GM12878 (cell line): ENCODE results near the gene CREB3L1. TPM values are rescaled to one million over a fixed set of nuclear protein-coding genes. Genes with fewer than 3 reads are reported as not detected.

Experiments
- BMI1 ChIP-seq: fragments of 450-650 bp; IDR thresholded peaks from 2 replicates; pipeline ENCODE4 v1.6.1; 2016; ENCODE audit warnings: mild to moderate bottlenecking, moderate library complexity, borderline replicate concordance
- CBFB ChIP-seq: IDR thresholded peaks from 2 replicates; pipeline ENCODE4 v1.6.1; 2016; ENCODE audit warnings: antibody characterized with exemption, low read depth
- CHD2 ChIP-seq: IDR thresholded peaks from 2 replicates; pipeline ENCODE4 v1.6.1; 2011; ENCODE audit warnings: low read depth, low read length, improper control_type of control experiment, borderline replicate concordance
- E4F1 ChIP-seq: fragments of 450-650 bp; IDR thresholded peaks from 2 replicates; pipeline ENCODE4 v1.6.1; 2018; ENCODE audit warnings: borderline replicate concordance, mild to moderate bottlenecking; ENCODE audit not compliant: partially characterized antibody
- HCFC1 ChIP-seq: fragments of 150-350 bp; IDR thresholded peaks from 2 replicates; pipeline ENCODE4 v1.6.1; 2014; ENCODE audit warnings: low read length
- KAT2A ChIP-seq: conservative IDR thresholded peaks from 2 replicates; pipeline ENCODE4 v1.6.1; 2011; ENCODE audit warnings: low read depth, low read length; ENCODE audit not compliant: control insufficient read depth
- MEF2A ChIP-seq: IDR thresholded peaks from 2 replicates; pipeline ENCODE4 v1.6.1; 2011; ENCODE audit warnings: low read depth, mild to moderate bottlenecking, low read length, moderate library complexity; ENCODE audit not compliant: insufficient read depth
- NFYB ChIP-seq: IDR thresholded peaks from 2 replicates; pipeline ENCODE4 v1.6.1; 2011; ENCODE audit warnings: low read depth, mild to moderate bottlenecking, low read length, improper control_type of control experiment, moderate library complexity; ENCODE audit not compliant: insufficient read depth
- NR2C2 ChIP-seq: IDR thresholded peaks from 2 replicates; pipeline ENCODE4 v1.6.1; 2011; ENCODE audit warnings: borderline replicate concordance, low read depth; ENCODE audit not compliant: control insufficient read depth, insufficient read length
- POU2F2 ChIP-seq: IDR thresholded peaks from 3 replicates; pipeline ENCODE4 v1.6.1; 2011; ENCODE audit warnings: low read depth, mild to moderate bottlenecking, low read length, borderline replicate concordance
- SMAD5 ChIP-seq: IDR thresholded peaks from 2 replicates; pipeline ENCODE4 v1.6.1; 2016; ENCODE audit warnings: antibody characterized with exemption, low read depth
- SRF ChIP-seq, 2 experiments: IDR thresholded peaks; 2 replicates each; pipeline ENCODE4 v1.6.1; 2011; ENCODE audit warnings: low read depth in 2 of 2, low read length in 2 of 2, mild to moderate bottlenecking in 1 of 2, moderate library complexity in 1 of 2
- TCF3 ChIP-seq: IDR thresholded peaks from 2 replicates; pipeline ENCODE4 v1.6.1; 2012; ENCODE audit warnings: low read depth, mild to moderate bottlenecking, low read length, borderline replicate concordance; ENCODE audit not compliant: insufficient read depth
- USF2 ChIP-seq: IDR thresholded peaks from 2 replicates; pipeline ENCODE4 v1.6.1; 2011; ENCODE audit warnings: low read depth, low read length, improper control_type of control experiment, borderline replicate concordance
- ZBED1 ChIP-seq: IDR thresholded peaks from 2 replicates; pipeline ENCODE4 v1.6.1; 2016; ENCODE audit warnings: borderline replicate concordance
- polyA plus RNA-seq, 11 experiments: library from polyadenylated mRNA; depleted of rRNA in 4 of 11; unstranded in 6 of 11; stranded (reverse) in 5 of 11; fragments of >200 nt; fragmentation: Nextera tagmentation in 4 of 11; fragmentation: Illumina TruSeq in 1 of 11; extraction: Ambion mirVana in 4 of 11; extraction: Trizol in 1 of 11; gene quantifications; 1 replicate in 1 of 11; 2 replicates in 10 of 11; pipeline versions ENCODE4 v1.2.1 to v1.2.3, GENCODE V29; 2011 to 2016; ENCODE audit warnings: inconsistent platforms in 2 of 11, missing spikeins in 2 of 11, low read depth in 1 of 11
- total RNA-seq, 4 experiments: library from RNA; depleted of rRNA in 3 of 4; stranded (reverse); fragments of >200 nt in 3 of 4; fragmentation: Illumina TruSeq in 1 of 4; extraction: Trizol in 1 of 4; gene quantifications; 2 replicates each; pipeline versions ENCODE4 v1.2.1 to v1.2.3, GENCODE V29; 2013 to 2021
- TF ChIP-seq, protein P1 (sequence below): IDR thresholded peaks from 2 replicates; pipeline ENCODE4 v1.6.1; 2011; ENCODE audit warnings: borderline replicate concordance, low read depth, mild to moderate bottlenecking, moderate library complexity, low read length; ENCODE audit not compliant: insufficient read depth, poor library complexity, severe bottlenecking
- TF ChIP-seq, protein P2 (sequence below): fragments of 450-650 bp; conservative IDR thresholded peaks from 2 replicates; pipeline ENCODE4 v1.6.1; 2017; ENCODE audit warnings: mild to moderate bottlenecking, moderate library complexity
- TF ChIP-seq, protein P3 (sequence below), 3 experiments: IDR thresholded peaks in 2 of 3; conservative IDR thresholded peaks in 1 of 3; 2 replicates each; pipeline ENCODE4 v1.5.1; 2011; ENCODE audit warnings: low read depth in 3 of 3, low read length in 3 of 3, mild to moderate bottlenecking in 3 of 3, control low read depth in 2 of 3, moderate library complexity in 2 of 3, inconsistent platforms in 1 of 3, mixed read lengths in 1 of 3; ENCODE audit not compliant: control insufficient read depth in 2 of 3, insufficient read depth in 1 of 3; ENCODE audit errors: extremely low read depth in 1 of 3

CREB3L1 gene
- total and polyA plus RNA-seq, 10 of the 15 experiments (the other 5 are each of a cell fraction or from before 2014, with no cell fraction given), result 0.03 to 1.4 (median 0.22) TPM

GRCh38 chr11:46346886-46347636 lies 69.6 kb downstream of the CREB3L1 start, which contains the start of gene DGKZ (continued):
- TF ChIP-seq, protein P1, sequence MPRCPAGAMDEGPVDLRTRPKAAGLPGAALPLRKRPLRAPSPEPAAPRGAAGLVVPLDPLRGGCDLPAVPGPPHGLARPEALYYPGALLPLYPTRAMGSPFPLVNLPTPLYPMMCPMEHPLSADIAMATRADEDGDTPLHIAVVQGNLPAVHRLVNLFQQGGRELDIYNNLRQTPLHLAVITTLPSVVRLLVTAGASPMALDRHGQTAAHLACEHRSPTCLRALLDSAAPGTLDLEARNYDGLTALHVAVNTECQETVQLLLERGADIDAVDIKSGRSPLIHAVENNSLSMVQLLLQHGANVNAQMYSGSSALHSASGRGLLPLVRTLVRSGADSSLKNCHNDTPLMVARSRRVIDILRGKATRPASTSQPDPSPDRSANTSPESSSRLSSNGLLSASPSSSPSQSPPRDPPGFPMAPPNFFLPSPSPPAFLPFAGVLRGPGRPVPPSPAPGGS, result no peak
- TF ChIP-seq CHD2, result no peak
- TF ChIP-seq MEF2A, result peak; percentile 60; the same call in 1 of the 2 replicates
- TF ChIP-seq, protein P2, sequence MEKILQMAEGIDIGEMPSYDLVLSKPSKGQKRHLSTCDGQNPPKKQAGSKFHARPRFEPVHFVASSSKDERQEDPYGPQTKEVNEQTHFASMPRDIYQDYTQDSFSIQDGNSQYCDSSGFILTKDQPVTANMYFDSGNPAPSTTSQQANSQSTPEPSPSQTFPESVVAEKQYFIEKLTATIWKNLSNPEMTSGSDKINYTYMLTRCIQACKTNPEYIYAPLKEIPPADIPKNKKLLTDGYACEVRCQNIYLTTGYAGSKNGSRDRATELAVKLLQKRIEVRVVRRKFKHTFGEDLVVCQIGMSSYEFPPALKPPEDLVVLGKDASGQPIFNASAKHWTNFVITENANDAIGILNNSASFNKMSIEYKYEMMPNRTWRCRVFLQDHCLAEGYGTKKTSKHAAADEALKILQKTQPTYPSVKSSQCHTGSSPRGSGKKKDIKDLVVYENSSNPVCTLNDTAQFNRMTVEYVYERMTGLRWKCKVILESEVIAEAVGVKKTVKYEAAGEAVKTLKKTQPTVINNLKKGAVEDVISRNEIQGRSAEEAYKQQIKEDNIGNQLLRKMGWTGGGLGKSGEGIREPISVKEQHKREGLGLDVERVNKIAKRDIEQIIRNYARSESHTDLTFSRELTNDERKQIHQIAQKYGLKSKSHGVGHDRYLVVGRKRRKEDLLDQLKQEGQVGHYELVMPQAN, result peak; percentile 68; the same call in 1 of the 2 replicates
- TF ChIP-seq, protein P3, sequence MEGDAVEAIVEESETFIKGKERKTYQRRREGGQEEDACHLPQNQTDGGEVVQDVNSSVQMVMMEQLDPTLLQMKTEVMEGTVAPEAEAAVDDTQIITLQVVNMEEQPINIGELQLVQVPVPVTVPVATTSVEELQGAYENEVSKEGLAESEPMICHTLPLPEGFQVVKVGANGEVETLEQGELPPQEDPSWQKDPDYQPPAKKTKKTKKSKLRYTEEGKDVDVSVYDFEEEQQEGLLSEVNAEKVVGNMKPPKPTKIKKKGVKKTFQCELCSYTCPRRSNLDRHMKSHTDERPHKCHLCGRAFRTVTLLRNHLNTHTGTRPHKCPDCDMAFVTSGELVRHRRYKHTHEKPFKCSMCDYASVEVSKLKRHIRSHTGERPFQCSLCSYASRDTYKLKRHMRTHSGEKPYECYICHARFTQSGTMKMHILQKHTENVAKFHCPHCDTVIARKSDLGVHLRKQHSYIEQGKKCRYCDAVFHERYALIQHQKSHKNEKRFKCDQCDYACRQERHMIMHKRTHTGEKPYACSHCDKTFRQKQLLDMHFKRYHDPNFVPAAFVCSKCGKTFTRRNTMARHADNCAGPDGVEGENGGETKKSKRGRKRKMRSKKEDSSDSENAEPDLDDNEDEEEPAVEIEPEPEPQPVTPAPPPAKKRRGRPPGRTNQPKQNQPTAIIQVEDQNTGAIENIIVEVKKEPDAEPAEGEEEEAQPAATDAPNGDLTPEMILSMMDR (IDR thresholded peaks at IDR 0.05 in 2 of 3, conservative IDR thresholded peaks at IDR 0.05 in 1 of 3; ENCODE audit: control insufficient read depth in 2 of 3, extremely low read depth in 1 of 3, insufficient read depth in 1 of 3, low read depth in 3 of 3, low read length in 3 of 3), result peak; percentile 63 to 92 (median 64); a peak in 4 of 6 replicates
- TF ChIP-seq ZBED1, result no peak
- no peak for TF ChIP-seq BMI1
- no peak for TF ChIP-seq NR2C2
- TF ChIP-seq HCFC1, result peak; percentile 51
- no peak for TF ChIP-seq E4F1
- peak; percentile 65; the same call in 1 of the 2 replicates for TF ChIP-seq TCF3
- TF ChIP-seq CBFB, result no peak
- no peak for TF ChIP-seq POU2F2
- TF ChIP-seq KAT2A, result no peak
- no peak for TF ChIP-seq NFYB
- TF ChIP-seq SRF (IDR thresholded peaks at IDR 0.05; ENCODE audit: low read depth in 2 of 2, low read length in 2 of 2), result peak; percentile 38 to 62; a peak in 1 of 4 replicates
- TF ChIP-seq USF2, result no peak
- no peak for TF ChIP-seq SMAD5
